Glomerular visceral epithelial cell (primary cell): ENCODE measurements around the gene SNPH.
A peak's percentile ranks its signal among the peaks of the same experiment; 100 is the strongest.

Source experiments
- DNase-seq: peaks from one replicate; pipeline ENCODE4 v3.0.0-alpha.2; 2016; ENCODE audit errors: extremely low spot score

SNPH gene

GRCh38 chr20:1264727-1265126, 1.4 kb upstream of the SNPH start:
- no peak for DNase-seq

GRCh38 chr20:1265226-1265915, 723 bp upstream of the SNPH start:
- no peak for DNase-seq

DNA sequence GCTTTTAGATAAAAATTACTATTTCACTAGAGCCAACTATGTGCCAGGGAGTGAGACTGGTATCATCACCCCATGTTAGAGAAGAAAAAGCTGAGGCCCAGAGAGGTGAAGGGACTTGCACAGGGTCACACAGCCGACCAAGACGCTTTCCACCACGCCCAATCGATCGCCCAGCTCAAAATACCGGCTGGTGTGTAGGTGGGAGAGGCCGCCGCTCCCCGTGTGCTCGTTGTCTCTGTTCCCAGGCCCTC, 253 bp upstream of the SNPH start:
- DNase-seq = no peak

DNA sequence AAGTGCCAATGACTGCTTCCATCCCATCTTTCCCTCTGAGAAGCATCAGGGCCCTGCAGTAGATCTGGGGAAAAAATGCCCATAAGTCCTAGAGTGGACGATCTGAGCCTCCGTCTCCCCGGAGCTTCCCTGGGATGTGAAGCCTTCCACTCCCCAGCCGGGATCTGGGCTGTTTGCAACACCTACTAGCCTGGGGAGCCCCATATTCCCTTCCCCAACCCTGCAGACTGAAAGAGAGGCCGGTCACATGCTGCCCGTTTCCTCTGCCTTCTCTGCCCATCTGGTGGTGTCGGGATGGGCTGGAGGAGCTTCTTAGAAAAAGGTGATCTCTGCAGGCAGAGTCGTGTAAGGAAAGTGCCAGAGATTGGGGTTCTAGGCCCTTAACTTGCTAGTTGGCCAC, 1.1 kb downstream of the SNPH start:
- DNase-seq = no peak

GRCh38 chr20:1267809-1268374, 1.8 kb downstream of the SNPH start:
- no peak for DNase-seq

DNA sequence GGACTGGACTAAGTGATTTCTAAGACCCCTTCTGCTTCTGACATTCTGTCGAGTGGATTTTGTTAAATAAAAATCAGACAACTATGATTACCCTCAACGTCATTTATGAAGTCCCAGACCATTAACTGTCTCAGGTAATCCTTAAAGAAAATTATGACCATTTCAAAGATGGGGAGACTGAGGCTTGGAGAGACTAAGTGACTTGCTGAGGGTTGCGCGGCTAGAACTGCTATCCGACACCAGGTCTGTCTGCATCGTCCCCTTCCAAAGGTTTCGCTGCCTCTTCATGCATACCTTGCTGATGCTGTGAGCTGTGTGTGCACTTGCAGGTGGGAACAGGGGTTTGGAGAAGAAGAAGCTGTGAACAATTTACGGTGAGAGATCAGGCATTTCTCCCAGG, 3.1 kb downstream of the SNPH start:
- no peak for DNase-seq

DNA sequence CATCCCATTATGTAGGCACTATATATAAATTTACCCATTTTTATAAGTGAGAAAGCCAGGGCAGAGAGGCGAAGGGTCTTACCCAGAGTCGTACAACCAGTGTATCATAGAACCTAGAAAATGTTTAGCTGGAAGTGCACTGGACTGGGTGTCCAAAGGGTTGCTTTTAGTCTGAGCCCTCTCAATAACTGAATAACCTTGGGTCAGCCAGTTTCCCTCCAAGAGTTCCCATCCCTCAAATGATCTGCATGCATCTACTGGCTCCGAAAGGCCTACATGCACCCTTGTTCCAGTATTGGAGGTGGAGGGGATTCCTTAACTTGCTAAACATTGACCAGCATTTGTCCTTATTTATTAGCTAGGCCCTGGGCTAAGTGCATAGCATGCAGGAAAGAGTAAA, 3.8 kb downstream of the SNPH start:
- no peak for DNase-seq

DNA sequence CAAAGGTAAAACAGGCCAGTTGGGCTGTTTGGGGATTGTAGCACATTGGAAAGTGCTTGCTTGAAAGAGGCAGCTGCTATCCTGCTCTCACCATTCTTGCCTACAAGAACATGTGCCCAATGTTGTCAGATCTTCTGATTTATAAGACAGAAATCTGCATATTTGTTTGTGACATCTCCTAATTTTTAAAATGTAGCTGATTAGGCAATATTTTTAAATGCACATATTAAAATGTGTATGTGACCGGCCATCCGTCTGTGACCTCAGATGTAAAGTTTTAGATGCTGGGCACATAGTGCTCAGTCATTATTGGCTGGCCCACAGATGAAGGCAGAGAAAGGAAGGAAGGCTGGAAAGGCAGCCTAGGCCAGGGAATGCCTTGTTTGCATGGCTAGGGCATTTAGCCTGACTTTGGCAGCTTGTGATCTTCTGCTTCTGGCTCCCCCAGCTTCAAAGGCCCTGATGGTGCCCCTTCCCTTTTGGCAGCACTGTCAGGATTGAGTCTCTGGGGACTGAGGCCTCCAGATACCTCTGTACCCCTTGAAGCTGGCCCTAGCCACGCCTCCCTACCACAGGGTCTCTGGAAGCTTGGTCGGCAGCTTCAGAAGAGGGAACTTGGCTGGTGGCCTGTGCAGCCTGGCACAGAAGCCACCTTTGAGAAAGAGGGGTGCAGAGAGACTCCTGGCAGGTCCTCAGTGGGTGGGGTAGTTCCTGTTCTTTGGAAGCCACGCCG, 6.4 kb downstream of the SNPH start:
- DNase-seq = no peak

- DNase-seq = peak; percentile 54
These were observed 7.3 kb downstream of the SNPH start for GRCh38 chr20:1273366-1273765.

DNA sequence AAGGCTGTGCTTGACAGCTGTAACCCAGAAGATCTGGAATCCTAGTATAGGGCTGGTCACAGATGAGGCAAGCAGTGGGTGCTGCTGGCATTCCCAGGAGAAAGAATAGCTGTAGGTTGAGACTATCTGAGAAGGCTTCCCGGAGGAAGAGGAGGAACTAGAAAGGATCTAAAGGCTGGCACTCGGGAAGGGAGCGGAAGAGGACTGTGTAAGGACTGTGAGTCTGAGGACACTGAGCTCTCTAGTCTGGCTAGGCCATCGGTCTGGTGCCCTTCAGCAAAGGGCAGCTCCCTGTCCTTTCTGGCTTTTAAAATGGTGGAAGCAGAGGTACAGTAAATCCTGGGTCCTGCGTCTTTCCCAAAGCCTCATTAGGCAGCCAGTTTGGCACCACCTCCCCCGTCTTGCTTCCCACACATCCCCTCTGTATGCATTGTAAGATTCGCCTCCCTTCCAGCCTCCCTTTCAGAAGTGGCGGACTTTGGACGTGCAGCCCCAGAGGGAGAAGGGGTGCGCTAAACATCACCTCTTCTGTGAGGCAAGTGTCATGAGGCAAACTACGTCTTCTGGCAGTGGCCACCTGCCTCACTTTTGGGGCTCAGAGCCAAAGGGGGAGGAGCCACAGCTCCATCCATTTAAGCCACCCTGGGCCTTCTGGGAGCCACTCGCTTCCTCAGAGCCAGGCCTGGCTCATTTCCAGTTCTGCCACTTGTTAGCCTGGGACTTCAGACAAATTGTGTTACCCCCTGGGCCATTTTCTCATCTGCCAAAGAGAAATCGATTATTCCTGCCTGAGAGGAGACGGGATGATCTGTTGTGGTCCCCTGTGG, 8.6 kb downstream of the SNPH start:
- DNase-seq = no peak

GRCh38 chr20:1275919-1276318, 9.8 kb downstream of the SNPH start:
- no peak for DNase-seq

GRCh38 chr20:1277529-1278322, 11.6 kb downstream of the SNPH start:
- DNase-seq = no peak

- no peak for DNase-seq
These were observed 12.9 kb downstream of the SNPH start for GRCh38 chr20:1278993-1279392.

DNA sequence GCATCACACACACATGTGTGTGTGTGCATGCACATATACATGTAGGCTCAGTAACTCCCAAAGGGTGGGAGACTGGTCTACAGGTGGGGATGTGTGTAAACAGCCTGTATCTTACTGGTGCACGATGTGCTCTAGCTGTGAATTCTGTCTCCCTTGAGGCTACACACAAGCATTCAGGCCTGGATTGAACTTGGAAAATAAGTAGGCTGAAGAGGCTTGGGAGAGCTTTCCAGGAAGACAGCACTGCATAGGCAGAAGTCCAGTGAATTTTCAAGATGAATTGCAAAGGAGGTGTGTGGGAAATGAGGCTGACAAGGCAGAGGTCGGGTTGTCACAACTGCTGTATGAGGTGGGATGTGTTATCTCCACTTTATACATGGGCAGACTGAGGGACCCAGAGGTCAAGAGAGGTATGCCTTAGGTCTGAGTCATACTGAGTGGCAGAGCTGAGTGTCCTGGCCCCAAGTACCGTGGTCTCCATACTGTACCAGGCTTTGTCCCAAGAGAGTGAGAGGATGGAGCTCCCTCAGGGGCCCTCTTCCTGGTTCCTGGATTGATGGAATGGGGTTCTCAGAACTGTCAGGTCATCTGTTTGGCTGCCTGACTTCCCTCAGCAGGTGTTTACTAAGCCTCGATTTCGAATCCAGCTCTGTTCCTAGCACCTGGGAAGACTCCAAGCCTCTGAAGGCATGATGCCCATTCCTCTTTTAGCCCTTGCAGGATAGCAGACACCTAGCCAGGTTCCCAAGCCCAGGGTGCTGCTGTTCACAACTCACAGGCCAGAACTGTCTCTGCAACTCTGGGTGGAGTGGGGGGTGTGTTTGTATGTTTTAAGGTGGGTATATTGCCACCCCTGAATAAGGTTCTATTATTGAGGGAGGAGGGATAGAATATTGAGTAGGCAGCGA, 14.4 kb downstream of the SNPH start:
- DNase-seq = no peak

DNA sequence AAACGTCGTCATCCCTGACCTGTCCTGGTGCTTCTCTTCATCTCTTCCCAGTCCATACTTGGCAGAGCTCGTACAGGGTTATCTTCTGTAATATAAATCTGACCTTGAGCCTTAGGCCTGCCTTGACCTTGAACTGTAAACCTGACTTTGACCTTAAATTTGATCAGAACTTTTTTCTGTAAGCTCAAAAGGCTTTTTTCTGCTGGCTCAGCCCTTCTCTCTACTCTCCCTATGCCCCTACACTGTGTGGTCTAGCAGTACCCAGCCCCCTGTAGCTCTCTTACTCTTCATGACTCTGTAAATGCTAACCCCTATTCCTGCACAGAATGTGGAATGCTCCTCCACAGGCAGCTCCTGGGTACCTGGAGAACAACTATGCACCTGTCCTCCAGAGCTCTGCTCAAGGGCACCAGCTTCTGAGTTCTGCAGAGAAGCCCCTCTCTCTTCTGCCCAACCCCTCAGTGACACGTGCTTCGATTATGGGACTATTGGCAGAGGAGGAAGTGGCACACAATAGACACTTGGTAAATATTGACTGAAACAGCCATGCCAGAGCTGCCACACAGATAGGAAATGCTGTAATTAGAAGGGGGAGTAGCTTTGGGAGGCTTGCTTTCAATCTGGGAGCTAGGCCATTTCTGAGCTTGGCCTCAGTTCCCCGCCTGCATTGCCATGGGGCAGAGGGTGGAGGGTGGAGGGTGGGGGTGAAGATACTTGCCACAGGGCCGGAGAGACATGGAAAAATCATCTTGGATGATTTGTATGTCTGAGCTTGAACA, 15.4 kb downstream of the SNPH start:
- DNase-seq = no peak

DNA sequence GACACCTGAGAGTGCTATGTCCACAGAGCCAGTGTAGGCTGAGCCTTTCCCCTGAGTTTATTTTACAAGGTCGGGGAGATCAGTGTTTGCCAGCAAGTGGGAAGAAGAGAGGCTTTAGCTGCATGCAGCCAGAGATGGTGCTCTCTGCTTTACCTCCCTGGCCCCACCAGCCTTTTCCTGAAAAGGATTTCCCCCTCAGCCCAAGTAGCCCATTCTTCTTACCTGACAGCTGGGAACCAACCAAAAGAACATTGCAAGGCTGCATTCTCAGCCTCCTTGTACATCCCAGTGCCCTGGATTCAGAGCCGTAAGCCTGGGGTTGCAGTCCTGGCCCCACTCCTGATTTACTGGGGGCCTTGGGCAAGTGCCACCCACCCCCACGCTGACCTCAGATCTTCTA, 16.9 kb downstream of the SNPH start:
- DNase-seq = no peak

GRCh38 chr20:1283522-1284510, 17.7 kb downstream of the SNPH start:
- no peak for DNase-seq

- DNase-seq = no peak
These were observed 20.4 kb downstream of the SNPH start for GRCh38 chr20:1286267-1287024.
